GM21619 (cell line): ENCODE data around the gene ARID1B.

ENCODE experiments used
- ATAC-seq: cut with Tn5 transposase; IDR thresholded peaks from one replicate; pipeline ENCODE4 v1.9.1; 2021; ENCODE audit not compliant: unreplicated experiment

The ARID1B gene

DNA sequence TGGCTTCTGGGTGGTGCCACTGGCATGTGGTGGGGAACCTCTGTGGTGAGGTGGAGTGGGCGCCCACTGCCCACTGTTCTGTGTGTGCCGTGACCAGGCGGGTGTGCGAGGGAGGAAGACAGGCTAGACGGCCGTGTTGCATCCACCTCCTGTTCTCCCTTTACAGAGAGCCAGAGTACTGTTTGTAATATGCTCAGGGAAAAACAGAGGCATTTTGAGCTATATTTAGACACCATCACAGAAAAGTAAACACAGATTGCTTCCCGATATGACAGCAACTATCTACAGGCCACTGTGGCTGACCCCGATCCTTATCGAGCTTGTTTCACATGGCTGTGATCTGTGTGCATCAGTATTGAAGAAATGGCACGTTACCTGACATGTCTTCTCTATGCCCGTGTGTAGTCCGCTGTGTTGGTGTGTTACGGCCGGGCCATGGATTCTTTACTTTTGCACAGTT is 45.6 kb downstream of the ARID1B start:
- ATAC-seq = no peak

DNA sequence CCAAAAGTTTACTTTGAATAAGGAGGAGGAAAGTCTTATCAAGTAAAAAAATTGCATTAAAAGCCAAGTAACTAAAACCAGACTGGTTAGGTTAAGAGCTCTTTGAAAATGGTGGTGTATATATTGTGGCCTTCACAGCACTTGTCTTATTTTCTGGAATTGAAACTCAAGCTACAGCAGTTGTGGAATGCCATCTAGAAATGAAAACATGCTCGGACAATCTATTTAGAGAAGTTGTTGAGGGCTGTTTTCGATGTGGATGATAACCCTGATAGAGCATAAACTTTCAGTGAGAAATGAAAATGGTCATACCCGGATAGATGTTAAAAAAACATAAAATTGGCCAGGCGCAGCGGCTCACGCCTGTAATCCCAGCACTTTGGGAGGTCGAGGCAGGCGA is 47.0 kb downstream of the ARID1B start:
- no peak for ATAC-seq

DNA sequence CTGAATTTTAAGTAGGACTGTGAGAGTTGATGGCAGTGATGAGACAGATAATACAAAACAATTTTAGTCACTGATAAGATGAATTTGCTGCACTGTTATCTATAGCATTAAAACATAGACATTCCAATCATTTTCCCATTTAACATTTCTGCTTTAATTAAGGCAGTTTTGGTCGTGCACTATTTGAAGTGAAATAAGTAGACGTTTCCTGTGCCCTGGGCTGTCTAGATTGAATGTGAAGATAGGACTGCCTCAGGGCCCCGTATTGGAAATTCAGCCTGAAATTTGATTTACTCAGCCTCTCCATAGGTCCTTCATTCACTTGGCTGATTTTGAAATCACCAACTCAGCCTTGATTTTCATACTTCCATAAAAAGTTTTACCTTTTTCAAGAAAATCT is 48.3 kb downstream of the ARID1B start:
- ATAC-seq = no peak

DNA sequence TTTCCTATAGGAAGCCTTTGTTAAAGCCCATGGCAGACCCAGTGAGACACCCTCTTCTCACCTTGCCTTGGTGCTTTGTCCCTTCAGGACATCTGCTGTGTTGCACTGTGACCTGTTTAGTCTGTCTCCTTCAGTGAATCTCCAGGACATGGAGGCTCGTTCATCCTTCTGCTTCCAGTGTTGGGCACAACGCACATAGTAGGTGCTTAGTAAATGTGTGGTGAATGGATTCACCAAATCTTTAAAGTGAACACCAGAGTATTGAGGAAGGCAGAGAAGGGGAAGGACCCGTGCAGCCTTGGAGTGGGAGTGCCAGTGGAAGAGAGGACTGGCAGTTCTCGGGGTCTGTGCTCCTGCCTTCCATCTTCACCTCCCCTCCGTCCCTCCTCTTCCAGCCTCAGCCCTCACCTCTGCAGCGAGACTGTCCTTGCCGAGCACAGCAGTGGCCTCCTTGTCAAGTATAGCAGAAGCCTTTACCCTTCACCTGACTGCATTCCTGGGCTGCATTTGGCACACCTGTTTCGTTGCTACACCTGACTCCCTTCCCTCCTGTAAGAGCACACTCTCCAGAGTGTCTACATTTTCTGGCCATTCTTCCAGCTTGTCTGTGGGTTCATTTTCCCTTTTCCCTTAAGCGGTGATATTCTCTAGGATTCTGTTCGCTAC is 49.2 kb downstream of the ARID1B start:
- no peak for ATAC-seq

DNA sequence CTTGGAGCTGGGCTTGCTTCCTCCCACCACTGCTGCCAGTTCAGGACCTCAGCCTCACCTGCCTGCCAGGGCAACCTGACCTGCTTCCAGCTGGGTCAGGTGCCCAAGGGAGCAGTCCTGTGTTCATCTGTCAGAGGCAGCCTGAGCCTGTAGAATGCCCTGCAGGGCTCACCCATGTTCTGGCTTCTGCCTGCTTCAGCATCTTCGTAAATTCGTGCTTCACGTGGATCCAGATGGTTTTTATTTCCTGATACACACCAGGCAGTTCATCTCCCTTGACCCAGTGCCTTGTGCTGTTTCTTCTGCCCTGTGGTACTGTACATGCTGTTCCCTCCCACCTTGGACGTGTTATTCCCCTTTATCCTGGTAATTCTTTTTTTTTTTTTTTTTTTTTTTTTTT is 50.2 kb downstream of the ARID1B start:
- ATAC-seq = no peak

DNA sequence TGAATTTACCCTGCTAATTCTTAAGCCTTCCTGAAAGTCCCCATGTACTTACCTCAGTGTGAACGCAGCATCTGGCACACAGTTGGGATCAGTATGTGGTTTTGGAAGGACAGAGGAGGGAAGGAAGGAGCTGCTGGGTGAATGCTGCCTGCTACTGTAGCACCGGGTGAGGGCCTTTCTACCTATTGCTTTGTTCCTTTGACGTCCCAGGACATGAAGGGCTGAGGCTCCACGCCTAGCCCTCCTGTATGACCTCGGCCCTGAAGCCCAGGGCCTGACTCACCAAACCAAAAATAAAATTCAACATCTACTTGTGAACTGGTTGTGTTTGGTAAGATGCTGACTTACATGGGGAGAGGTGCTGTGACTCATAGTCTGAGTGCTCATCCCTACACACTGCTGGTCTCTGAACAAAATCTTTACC is 51.1 kb downstream of the ARID1B start:
- ATAC-seq = peak; percentile 47

DNA sequence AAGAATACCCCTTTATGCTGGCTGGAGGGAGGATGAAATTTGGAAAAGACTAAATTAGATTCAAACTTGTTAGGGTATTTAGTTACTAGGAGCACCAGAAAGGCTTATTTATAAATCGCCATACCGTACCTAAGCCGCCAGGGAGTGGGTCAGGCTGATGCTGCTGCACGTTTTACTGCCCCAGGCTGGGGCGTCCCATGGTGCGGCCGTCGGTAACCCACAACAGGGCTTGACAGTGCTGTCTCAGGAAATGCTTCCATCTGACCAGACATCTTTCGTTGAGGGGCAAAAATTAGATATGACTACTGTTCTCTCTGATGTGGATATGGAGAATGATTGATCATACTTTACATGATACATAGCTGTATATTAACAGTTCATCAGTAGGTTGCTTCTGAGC is 52.9 kb downstream of the ARID1B start:
- no peak for ATAC-seq

DNA sequence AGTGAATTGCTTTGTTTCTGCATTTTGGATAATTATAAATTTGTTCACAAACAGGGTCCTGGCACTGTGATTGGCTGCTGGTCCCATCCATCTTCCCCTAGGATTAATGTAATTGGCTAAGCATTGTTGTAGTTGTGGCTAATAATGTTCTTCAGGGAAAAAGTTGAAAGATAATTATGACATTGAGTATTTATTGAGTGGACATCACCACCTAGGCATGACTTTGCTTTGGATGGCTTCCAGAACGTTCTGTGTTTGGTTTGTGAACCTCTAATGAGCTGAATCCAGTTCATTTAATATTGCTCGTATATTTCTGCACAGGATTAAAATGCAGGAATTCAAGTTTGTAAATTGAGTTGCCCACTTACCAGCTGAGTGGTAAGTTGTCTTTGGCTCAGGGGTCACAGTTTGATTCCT is 55.1 kb downstream of the ARID1B start:
- ATAC-seq = no peak

DNA sequence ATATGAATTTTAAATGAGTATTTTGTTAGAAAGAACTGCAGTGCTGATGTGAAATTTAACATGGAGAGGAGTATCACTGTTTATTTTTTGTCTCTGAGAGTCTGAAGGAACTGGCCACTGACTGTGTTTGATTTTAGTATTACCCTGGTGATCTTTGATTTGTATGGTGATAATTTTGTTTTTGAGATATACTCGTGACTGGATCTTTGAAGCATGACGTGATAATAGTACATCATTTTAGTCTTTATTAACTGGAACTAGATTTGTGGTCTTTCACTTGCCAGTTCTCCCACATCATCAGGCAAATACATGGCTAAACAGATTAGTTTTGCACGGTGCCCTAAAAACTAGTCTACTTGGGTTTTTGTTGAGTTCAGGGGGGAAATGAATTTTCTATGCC is 55.5 kb downstream of the ARID1B start:
- ATAC-seq = no peak

DNA sequence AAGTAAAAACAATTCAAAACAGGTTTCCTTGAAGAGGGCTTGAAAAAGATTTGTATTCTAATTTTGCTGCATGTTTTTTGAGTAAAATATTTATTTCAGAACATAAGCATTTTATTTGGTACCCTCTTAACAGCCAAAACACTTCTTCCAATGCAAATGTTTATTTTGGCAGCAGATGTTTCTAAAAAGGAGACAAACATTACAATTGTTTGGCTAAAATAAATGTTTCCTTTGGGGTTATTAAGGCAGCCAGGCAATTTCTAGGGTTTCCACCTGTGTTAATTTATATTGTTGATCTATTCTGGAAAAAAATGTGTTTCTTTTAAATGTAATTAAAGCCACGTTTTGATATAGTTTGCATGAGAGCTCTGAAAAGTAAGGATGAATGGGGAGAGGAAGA is 56.6 kb downstream of the ARID1B start:
- no peak for ATAC-seq

DNA sequence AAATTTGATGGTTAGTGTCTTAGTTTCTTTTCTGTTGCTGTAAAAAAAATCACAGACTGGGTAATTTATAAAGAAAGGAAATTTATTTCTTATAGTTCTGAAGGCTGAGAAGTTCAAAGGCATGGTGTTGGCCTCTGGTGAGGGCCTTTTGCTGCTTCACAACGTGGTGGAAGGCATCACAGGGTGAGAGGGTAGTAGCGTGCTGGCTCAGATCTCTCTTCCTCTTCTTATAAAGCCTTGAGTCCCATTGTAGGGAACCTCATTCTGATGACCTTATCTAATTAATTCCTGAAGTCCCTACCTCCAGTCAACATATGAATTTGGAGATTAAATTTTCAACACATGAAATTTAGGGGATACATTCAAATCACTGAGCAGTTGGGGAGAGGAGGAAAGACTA is 62.0 kb downstream of the ARID1B start:
- ATAC-seq = no peak

DNA sequence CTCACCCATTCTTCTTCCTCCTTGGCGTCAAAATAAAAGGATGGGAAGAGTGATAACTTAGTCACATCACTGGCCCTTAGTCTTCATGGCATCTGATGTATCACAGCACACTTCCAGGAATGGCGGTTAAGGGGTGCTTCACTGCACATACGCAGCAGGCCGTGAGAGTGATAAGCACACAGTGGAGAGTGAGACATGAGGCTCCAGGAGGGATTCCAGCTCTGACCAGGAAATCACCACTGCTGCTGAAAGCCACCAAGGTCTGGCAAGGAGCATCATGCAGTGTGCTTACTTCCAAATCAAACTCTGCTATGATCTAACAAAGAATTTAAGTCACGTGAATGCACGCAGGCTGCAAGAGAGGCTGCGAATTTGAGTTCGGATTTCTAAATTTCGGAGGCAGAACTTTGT is 62.4 kb downstream of the ARID1B start:
- ATAC-seq = no peak

DNA sequence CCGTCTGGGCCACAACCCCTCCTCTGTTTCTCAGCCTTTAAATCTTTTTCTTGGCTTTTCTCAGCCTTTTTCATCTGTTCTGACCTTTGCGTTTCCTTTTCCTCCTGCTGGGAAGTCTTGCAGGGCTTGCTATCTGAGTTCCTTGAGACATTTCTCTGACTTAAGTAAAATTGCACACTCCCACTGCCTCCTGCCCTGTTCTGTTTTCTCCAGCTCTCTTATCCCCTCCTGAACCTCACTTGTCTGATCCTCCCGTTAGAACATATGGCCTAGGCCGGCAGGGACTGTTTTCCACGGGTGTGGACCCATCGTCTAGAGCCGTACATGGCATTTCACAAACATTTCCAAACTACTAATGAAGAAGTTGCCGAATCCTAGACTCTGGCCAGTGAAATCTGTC is 63.0 kb downstream of the ARID1B start:
- ATAC-seq = no peak

DNA sequence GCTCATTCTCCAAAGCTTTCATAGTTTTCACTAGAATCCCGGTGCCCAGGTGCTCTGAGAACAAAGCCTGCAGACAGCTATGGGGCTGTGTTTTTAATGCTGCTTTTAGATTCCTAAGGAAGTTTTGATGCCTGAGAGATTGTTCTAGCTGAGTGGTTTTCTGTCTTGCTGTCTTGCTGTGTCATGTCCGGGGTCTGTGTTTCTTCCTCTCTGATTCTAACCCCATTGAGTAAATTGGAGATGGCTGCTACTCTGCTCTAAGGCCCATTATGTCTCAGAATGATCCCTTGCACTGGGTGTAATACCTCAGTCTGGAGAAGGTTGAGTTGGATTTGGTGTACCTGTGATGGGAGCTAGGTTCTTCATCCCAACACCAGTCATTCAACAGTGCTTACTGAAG is 63.4 kb downstream of the ARID1B start:
- no peak for ATAC-seq

DNA sequence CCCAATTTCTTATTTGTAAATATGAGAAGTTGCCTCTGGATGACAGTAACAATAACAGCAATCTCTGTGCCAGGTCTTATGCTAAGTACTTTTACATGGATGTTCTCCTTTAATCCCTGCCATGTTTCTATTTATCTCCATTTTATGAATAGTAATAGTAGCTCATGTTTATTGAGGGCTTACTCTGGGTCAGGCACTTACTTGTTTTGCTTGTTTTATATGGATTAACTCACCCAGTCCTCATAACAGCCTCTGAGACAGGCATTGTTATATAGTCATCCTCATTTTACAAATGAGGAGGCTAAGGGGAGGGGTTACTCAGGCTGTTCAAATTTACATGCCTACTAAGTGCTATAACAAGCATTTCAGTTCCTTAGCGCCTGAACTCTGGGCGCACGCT is 64.3 kb downstream of the ARID1B start:
- ATAC-seq = no peak

DNA sequence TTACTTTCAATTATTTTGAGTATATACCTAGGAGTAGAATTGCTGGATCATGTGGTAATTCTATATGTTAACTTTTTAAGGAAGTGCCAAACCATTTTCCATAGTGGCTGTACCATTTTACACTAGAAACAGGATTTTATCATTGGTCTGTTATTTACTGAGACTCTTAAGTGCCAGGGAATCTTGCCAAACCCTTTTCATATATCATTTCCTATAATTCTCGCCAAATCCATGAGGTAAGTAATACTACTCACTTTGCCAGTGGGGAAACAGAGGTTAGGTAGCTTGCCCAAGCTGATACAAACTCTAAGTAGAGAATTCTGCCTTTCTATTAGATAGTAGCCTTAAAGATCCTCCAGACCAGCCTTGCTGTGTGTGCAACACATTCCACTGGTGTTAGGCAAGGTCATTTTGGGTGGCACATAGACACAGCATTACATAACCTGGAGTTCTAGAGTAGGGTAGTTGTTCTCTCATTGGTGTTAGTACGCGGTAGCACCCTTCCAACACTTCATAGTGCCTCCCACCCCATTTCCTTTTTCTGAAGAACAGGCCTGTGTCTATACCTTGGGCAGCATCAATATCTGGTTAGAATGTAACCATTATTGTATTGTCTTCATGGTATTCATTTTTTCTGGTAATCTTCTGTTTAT is 65.5 kb downstream of the ARID1B start:
- ATAC-seq = no peak

DNA sequence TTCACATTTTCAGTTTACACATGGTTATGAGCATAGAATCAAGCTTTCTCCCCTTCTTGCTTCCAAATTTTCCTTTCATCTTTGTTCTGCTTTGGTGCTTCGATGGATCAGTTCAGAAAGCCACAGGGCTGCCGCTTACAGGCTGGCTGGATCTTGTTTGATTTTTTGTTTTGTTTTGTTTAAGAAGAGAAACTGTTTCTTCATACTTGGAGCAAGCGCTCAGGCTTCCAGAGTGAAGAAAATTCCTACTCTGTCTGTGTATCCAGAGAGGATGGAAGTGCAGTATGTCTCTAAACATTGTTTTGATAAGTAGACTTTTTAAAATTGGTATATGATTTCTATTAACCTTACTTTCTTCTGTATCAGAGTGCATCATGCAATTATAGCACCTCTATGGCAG is 66.9 kb downstream of the ARID1B start:
- no peak for ATAC-seq

DNA sequence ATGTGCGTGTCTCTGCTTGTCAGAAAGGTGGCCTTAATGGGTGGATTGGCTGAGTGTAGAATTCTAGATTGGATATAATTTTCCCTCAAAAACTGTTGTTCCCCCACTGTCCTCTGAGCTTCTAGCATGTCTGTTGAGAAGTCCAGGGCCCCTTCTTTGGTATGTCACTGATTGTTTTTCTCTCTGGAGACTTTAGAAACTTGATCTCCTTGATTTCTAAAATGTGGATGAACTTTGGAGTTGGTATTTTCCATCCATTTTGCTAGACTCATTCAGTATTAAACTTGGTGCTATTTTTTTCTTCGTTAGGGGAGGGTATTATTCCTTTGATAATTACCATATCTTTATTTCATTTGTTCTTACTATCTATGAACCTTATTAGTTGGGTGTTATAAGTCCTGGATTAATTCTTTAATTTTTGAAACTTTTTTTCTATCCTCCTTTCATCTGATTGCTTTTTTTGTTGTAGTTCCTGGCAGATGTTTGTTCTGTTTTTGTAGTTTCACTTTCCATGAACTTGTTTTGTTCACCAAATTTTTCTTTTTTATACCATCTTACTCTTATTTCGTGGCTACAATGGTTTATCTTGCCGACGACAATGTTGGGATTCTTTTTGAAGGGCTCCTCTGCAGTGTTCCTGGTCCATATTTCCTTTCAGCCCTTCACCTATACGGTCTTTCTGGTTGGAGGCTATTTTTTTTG is 68.4 kb downstream of the ARID1B start:
- no peak for ATAC-seq

DNA sequence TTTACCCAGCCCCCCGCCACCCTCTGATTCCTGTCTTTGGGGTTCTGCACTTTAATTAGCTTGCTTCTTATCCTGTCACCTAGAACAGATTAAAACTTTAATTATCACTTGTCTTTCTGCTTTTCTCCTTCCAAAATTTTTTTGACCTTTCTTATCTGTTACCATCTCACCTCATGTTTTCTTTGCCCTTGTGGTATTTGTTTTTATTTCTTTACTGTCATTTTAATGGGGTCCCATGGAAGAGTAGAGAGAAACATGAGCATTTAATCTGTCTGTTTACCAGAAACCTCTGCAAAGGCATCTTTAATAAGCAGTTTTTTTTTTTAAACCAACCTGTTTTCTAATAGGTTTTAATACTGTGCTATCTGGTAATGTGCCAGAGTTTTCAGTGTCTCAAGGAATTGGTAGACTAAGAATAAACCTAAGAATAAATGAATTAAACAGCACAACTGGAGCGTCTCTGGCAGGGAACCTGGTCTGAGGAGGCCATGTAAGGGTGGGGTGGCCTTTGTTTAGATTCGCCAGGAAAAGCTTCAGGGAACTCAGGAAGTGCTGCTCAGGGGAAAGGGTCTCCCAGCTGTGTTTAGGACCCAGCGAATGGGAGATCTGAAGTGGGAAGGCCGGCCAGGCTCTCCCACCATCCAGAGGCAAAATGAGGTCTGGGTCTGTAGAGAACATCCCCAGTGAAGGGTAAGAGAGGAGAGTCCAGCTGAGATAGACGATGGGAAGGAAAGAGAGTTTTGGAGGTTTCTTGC is 69.8 kb downstream of the ARID1B start:
- no peak for ATAC-seq

DNA sequence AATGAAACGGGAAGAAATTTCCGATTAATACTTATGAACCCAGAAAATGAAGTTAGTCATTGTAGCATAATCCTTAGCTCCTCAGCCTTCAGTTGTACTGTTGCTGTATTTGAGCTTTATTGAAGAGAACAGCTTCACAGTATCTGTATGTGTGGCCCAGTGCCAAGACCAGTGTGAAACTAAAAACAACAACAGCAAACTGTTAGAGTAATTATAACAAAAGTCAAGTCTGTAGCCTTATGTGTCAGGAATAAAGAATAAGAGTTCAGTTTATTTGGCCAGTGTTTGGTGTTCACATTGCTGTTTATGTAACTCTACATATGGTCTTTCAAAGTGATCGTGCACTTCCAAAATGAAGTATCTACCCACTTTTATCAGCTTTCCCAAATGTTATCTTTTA is 70.9 kb downstream of the ARID1B start:
- ATAC-seq = no peak

DNA sequence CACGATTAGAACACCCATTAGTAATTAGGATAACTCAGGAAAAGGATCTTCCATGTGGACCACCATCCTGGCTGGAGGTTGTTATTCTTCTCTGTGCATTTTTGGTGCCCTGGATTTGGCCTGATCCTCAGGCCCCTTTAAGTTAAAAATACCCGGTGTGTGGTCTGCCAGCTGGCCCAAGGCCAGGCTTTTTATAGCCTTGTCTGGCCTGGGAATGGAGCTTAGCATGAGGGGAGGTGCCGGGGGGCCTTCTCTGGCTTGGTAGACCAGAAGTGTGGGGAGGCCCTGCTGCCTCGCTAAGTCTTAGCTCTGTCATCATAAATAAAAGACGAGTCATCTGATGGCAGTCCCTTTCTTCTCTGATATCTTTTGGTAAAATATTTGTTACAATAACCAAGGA is 71.4 kb downstream of the ARID1B start:
- ATAC-seq = no peak

DNA sequence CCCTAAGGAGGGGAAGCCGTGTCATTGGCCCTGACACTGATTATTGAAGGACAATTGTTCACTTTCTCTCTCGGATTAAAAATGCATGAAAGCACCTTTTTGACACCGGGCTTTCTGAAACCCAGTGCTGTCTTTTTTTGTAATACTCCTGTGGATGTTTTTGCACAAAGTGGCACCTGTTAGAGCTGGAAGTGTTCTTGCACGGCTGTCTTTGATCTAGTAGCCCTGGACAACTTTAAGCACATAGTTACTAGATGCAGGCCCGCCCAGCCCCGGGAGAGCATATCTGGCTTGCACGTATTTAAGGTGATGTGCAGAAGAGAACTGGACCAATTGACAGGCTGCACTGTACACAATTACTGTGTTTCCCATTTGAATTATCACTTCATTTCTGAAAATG is 72.6 kb downstream of the ARID1B start:
- no peak for ATAC-seq
